ENCODE results near the gene PID1. TPM values are rescaled to one million over a fixed set of nuclear protein-coding genes. Genes with fewer than 3 reads are reported as not detected.

PID1 gene
- total RNA-seq, 4 donors from 2014 or later: 9.5 to 28.5 (median 21.2) TPM

- intact Hi-C loops (cut with DNase I; ENCODE audit: low total_unique reads): no loop called here
- 35 to 37% methylated on average over 5 of the region's 5 CpGs for whole genome bisulfite sequencing, 2 donors
- TF ChIP-seq POLR2A (IDR thresholded peaks at IDR 0.05) (no peak), CTCF (IDR thresholded peaks at IDR 0.05) (no peak)
- H3K4me3 ChIP-seq (ENCODE audit: low read depth, poor library complexity, severe bottlenecking): no peak overlapping the region
- peak; percentile 81 to 92 for DNase-seq (ENCODE audit: low spot score in 2 of 2)
Observed at GRCh38 chr2:229282758-229283546, 11.9 kb upstream of the PID1 start.

GRCh38 chr2:229279516-229279915 lies 8.4 kb upstream of the PID1 start:
- no peak for DNase-seq (ENCODE audit: low spot score in 2 of 2)
- intact Hi-C loops (cut with DNase I; ENCODE audit: low total_unique reads): no loop called here
- 90 to 92% methylated on average over 4 of the region's 4 CpGs for WGBS, 2 donors
- H3K4me3 ChIP-seq (ENCODE audit: low read depth, poor library complexity, severe bottlenecking): no peak overlapping the region
- TF ChIP-seq CTCF (IDR thresholded peaks at IDR 0.05): no peak
- no peak for TF ChIP-seq POLR2A (IDR thresholded peaks at IDR 0.05)

GRCh38 chr2:229275506-229275905 lies 4.4 kb upstream of the PID1 start:
- no peak overlapping the region for H3K4me3 ChIP-seq (ENCODE audit: low read depth, poor library complexity, severe bottlenecking)
- DNase-seq (ENCODE audit: low spot score in 2 of 2): no peak
- TF ChIP-seq POLR2A (IDR thresholded peaks at IDR 0.05) (no peak), CTCF (IDR thresholded peaks at IDR 0.05) (no peak)
- intact Hi-C loops (cut with DNase I; ENCODE audit: low total_unique reads): no loop called here

GRCh38 chr2:229273723-229274338 lies 2.7 kb upstream of the PID1 start:
- H3K4me3 ChIP-seq (ENCODE audit: low read depth, poor library complexity, severe bottlenecking): no peak overlapping the region
- intact Hi-C loops (cut with DNase I; ENCODE audit: low total_unique reads): no loop called here
- TF ChIP-seq CTCF (IDR thresholded peaks at IDR 0.05) (no peak), POLR2A (IDR thresholded peaks at IDR 0.05) (no peak)
- WGBS, 2 donors: 20 to 36% methylated on average over 4 of the region's 4 CpGs
- peak; percentile 56 to 84 for DNase-seq (ENCODE audit: low spot score in 2 of 2)

- WGBS, 2 donors: 13 to 14% methylated on average over 9 of the region's 9 CpGs
- no peak for DNase-seq (ENCODE audit: low spot score in 2 of 2)
- TF ChIP-seq POLR2A (IDR thresholded peaks at IDR 0.05) (no peak), CTCF (IDR thresholded peaks at IDR 0.05) (no peak)
- intact Hi-C loops (cut with DNase I; ENCODE audit: low total_unique reads): no loop called here
- H3K4me3 ChIP-seq (ENCODE audit: low read depth, poor library complexity, severe bottlenecking): no peak overlapping the region
Observed at GRCh38 chr2:229273006-229273722, 2.1 kb upstream of the PID1 start.

Measured in lower leg skin (tissue), 4 donors.